A549 (cell line): Measurements from ENCODE around the gene RPN2.

Experiments used
- CEBPB ChIP-seq, 2 experiments: fragments of >200 bp in 1 of 2; sonication (Bioruptor Twin) in 1 of 2; formaldehyde crosslinking in 1 of 2; IDR thresholded peaks; 2 replicates each; pipeline ENCODE4 v1.6.1; 2012 to 2016
- CTCF ChIP-seq: fragments of >200 bp; sonication (Bioruptor Twin); formaldehyde crosslinking; IDR thresholded peaks from 3 replicates; pipeline ENCODE4 v1.5.1; 2016
- MYC ChIP-seq: IDR thresholded peaks from 2 replicates; pipeline ENCODE4 v1.6.1; 2012; ENCODE audit warnings: mild to moderate bottlenecking, inconsistent platforms, low read length, improper control_type of control experiment, borderline replicate concordance
- POLR2A ChIP-seq: IDR thresholded peaks from 2 replicates; pipeline ENCODE4 v1.6.1; 2012; ENCODE audit warnings: mild to moderate bottlenecking, low read length
- RAD21 ChIP-seq, 2 experiments: fragments of >200 bp in 1 of 2; sonication (Bioruptor Twin) in 1 of 2; formaldehyde crosslinking in 1 of 2; IDR thresholded peaks in 1 of 2; conservative IDR thresholded peaks in 1 of 2; 2 replicates in 1 of 2; 3 replicates in 1 of 2; pipeline ENCODE4 v1.6.1; 2012 to 2018; ENCODE audit warnings: inconsistent platforms in 1 of 2
- TF ChIP-seq, protein P1 (sequence below): IDR thresholded peaks from 2 replicates; pipeline ENCODE4 v1.6.1; 2012

DNA sequence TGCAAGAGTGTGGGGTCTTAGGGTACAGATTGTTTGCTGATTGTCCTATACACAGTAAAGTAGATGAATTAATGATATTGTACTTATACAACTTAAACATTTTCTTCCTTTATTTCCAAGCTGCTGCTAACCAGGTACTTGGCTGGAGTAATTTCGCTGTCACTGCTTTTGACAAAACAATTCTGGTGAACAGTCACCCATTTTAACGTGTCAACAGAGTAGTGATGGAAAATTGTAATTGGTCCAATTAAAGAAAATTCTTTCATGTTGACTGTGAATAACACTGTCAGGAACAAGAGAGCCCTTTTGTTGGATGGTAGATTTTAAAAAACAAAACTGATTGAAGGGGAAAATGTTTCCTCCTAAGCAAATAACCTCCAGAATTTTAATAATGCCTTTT lies 26.7 kb downstream of the RPN2 start:
- TF ChIP-seq CTCF (no peak), MYC (no peak), CEBPB (IDR thresholded peaks at IDR 0.05) (no peak), RAD21 (conservative IDR thresholded peaks at IDR 0.05 in 1 of 2, IDR thresholded peaks at IDR 0.05 in 1 of 2) (no peak), POLR2A (no peak)
- TF ChIP-seq, protein P1, sequence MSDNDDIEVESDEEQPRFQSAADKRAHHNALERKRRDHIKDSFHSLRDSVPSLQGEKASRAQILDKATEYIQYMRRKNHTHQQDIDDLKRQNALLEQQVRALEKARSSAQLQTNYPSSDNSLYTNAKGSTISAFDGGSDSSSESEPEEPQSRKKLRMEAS, result no peak
